KMS-11 (cell line): ENCODE data around the gene NRG3.

ENCODE experiments used
- H2AFZ ChIP-seq: fragments of 200-600 bp; sonication (generic); 2 replicates; pipeline ENCODE4 v1.6.1; 2016; ENCODE audit warnings: antibody characterized with exemption, mixed run types, low read depth
- H3K27ac ChIP-seq: fragments of 200-600 bp; sonication (generic); 2 replicates; pipeline ENCODE4 v1.6.1; 2016; ENCODE audit warnings: mild to moderate bottlenecking, mixed run types
- H3K27me3 ChIP-seq: fragments of 200-600 bp; sonication (generic); 2 replicates; pipeline ENCODE4 v1.6.1; 2017; ENCODE audit warnings: mild to moderate bottlenecking, low read depth, mixed run types, moderate library complexity; ENCODE audit not compliant: insufficient read depth
- H3K36me3 ChIP-seq: fragments of 200-600 bp; sonication (generic); 2 replicates; pipeline ENCODE4 v1.6.1; 2017; ENCODE audit warnings: mild to moderate bottlenecking, mixed run types; ENCODE audit not compliant: insufficient read depth
- H3K4me1 ChIP-seq: fragments of 200-600 bp; sonication (generic); 2 replicates; pipeline ENCODE4 v1.6.1; 2016; ENCODE audit warnings: mild to moderate bottlenecking, low read depth, mixed run types; ENCODE audit not compliant: poor library complexity, severe bottlenecking
- H3K4me2 ChIP-seq: fragments of 200-600 bp; sonication (generic); 2 replicates; pipeline ENCODE4 v1.7.0; 2016; ENCODE audit warnings: mild to moderate bottlenecking, mixed run types
- H3K4me3 ChIP-seq: fragments of 200-600 bp; sonication (generic); IDR thresholded peaks from 2 replicates; pipeline ENCODE4 v1.6.1; 2017; ENCODE audit warnings: low read depth, low read length, mixed read lengths; ENCODE audit not compliant: insufficient read depth
- H3K79me2 ChIP-seq: fragments of 200-600 bp; sonication (generic); 2 replicates; pipeline ENCODE4 v1.6.1; 2016; ENCODE audit warnings: low read depth, mixed run types; ENCODE audit not compliant: insufficient read depth
- H3K9ac ChIP-seq: fragments of 200-600 bp; sonication (generic); 2 replicates; pipeline ENCODE4 v1.6.1; 2016; ENCODE audit warnings: mild to moderate bottlenecking, mixed run types
- H4K20me1 ChIP-seq: fragments of 200-600 bp; sonication (generic); 2 replicates; pipeline ENCODE4 v1.6.1; 2016; ENCODE audit warnings: mild to moderate bottlenecking, mixed run types; ENCODE audit not compliant: insufficient read depth
- TF ChIP-seq, protein P1 (sequence below): fragments of 200-600 bp; sonication (generic); conservative IDR thresholded peaks from 2 replicates; pipeline ENCODE4 v1.6.1; 2017; ENCODE audit warnings: low read depth, mild to moderate bottlenecking, antibody characterized with exemption, low read length, moderate library complexity, mixed read lengths

Gene NRG3

DNA sequence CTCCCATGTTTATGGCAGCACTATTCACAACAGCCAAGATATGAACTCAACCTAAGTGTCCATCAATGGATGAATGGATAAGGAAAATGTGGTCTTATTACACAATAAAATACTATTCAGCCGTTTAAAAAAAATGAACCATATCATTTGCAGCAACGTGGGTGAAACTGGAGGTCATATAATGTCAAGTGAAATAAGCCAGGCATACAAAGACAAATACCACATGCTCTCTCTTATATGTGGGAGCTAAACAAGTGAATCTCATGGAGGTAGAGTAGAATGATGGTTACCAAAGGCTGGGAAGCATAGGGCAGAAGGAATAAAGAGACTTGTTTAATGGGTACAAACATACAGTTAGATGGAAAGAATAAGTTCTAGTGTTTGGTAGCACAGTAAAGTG is 699.1 kb downstream of the NRG3 start:
- H3K27ac ChIP-seq: no peak overlapping the region
- H2AFZ ChIP-seq: no peak overlapping the region
- no peaks in the 10 kb centered on the region for H3K36me3 ChIP-seq
- H4K20me1 ChIP-seq: no peaks in the 10 kb centered on the region
- no peak overlapping the region for H3K9ac ChIP-seq
- no peak overlapping the region for H3K4me2 ChIP-seq
- H3K79me2 ChIP-seq: no peaks in the 10 kb centered on the region
- no peaks in the 10 kb centered on the region for H3K27me3 ChIP-seq
- H3K4me1 ChIP-seq: no peaks in the 10 kb centered on the region
- H3K4me3 ChIP-seq: no peak overlapping the region
- TF ChIP-seq, protein P1, sequence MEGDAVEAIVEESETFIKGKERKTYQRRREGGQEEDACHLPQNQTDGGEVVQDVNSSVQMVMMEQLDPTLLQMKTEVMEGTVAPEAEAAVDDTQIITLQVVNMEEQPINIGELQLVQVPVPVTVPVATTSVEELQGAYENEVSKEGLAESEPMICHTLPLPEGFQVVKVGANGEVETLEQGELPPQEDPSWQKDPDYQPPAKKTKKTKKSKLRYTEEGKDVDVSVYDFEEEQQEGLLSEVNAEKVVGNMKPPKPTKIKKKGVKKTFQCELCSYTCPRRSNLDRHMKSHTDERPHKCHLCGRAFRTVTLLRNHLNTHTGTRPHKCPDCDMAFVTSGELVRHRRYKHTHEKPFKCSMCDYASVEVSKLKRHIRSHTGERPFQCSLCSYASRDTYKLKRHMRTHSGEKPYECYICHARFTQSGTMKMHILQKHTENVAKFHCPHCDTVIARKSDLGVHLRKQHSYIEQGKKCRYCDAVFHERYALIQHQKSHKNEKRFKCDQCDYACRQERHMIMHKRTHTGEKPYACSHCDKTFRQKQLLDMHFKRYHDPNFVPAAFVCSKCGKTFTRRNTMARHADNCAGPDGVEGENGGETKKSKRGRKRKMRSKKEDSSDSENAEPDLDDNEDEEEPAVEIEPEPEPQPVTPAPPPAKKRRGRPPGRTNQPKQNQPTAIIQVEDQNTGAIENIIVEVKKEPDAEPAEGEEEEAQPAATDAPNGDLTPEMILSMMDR: no peak

DNA sequence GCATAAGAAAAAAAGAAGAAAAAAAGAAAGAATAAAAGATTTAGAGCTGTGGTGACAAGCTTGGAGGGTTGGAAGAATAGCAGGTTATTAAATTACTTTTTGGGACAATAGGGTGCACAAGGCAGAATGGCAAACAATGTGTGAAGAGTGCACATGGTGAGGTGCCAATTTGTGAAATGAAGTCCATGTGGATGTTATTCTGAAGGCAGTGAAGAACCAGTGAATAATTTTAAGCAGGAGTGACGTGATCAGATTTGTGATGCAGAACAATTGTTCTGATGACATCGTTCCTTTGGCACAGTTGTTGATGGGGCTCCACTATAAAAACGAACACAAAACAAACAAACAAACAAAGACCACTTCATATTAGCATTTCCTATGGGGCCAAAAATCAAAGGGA is 700.3 kb downstream of the NRG3 start:
- Histone ChIP-seq H2AFZ (no peak overlapping the region), H3K27ac (no peak overlapping the region), H4K20me1 (no peaks in the 10 kb centered on the region), H3K4me2 (no peak overlapping the region), H3K9ac (no peak overlapping the region), H3K27me3 (no peaks in the 10 kb centered on the region), H3K4me3 (no peak overlapping the region), H3K79me2 (no peaks in the 10 kb centered on the region), H3K4me1 (no peaks in the 10 kb centered on the region), H3K36me3 (no peaks in the 10 kb centered on the region)
- TF ChIP-seq, protein P1: no peak

DNA sequence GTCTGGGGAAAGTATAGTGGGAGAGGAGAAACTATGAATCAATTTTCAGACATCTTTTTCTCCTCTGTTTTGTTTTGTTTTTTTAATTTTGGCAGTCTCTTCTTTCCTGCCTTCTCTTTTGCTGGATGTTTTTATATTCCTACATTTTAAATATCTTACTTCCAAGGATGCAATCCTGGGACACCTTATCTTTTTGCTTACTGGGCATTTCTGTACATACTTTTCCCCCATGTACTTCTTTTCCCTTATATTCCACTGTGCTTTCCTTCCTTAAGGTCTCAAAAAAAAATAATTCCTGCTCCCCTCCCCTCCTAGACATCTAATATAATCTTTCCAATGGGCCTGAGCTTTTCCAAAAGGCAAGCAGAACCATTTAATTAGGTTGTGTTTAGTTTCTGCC is 701.1 kb downstream of the NRG3 start:
- no peak overlapping the region for H3K4me2 ChIP-seq
- H4K20me1 ChIP-seq: no peaks in the 10 kb centered on the region
- no peaks in the 10 kb centered on the region for H3K27me3 ChIP-seq
- no peak overlapping the region for H3K4me3 ChIP-seq
- H3K36me3 ChIP-seq: no peaks in the 10 kb centered on the region
- H3K79me2 ChIP-seq: no peaks in the 10 kb centered on the region
- TF ChIP-seq, protein P1: no peak
- H3K27ac ChIP-seq: no peak overlapping the region
- H2AFZ ChIP-seq: no peak overlapping the region
- H3K4me1 ChIP-seq: no peaks in the 10 kb centered on the region
- H3K9ac ChIP-seq: no peak overlapping the region

GRCh38 chr10:82581940-82582339 is 706.9 kb downstream of the NRG3 start:
- Histone ChIP-seq H3K9ac (no peak overlapping the region), H4K20me1 (no peaks in the 10 kb centered on the region), H3K36me3 (no peaks in the 10 kb centered on the region), H3K4me2 (no peak overlapping the region), H3K27ac (no peak overlapping the region), H3K79me2 (no peaks in the 10 kb centered on the region), H3K4me3 (no peak overlapping the region), H2AFZ (no peak overlapping the region), H3K27me3 (no peaks in the 10 kb centered on the region), H3K4me1 (no peaks in the 10 kb centered on the region)
- TF ChIP-seq, protein P1: no peak
